Karpas-422 (cell line): ENCODE results near the gene SNED1. TPM values are rescaled to one million over a fixed set of nuclear protein-coding genes. Genes with fewer than 3 reads are reported as not detected.

Source experiments
- DNase-seq: peaks from one replicate; pipeline ENCODE4 v3.0.0-alpha.2; 2015
- H2AFZ ChIP-seq: fragments of 200-600 bp; sonication (generic); 2 replicates; pipeline ENCODE4 v1.6.1; 2014; ENCODE audit warnings: antibody characterized with exemption, low read length, mixed read lengths
- H3K27ac ChIP-seq: fragments of 200-600 bp; sonication (generic); 2 replicates; pipeline ENCODE4 v1.5.1; 2014; ENCODE audit warnings: mild to moderate bottlenecking, low read length, moderate library complexity
- H3K27me3 ChIP-seq: fragments of 200-600 bp; sonication (generic); 2 replicates; pipeline ENCODE4 v1.6.1; 2014; ENCODE audit warnings: low read length, mixed read lengths
- H3K36me3 ChIP-seq: fragments of 200-600 bp; sonication (generic); 2 replicates; pipeline ENCODE4 v1.6.1; 2014; ENCODE audit warnings: low read length, mixed read lengths; ENCODE audit not compliant: insufficient read depth
- H3K4me1 ChIP-seq: fragments of 200-600 bp; sonication (generic); 2 replicates; pipeline ENCODE4 v1.6.1; 2014; ENCODE audit warnings: mild to moderate bottlenecking, low read length, mixed read lengths
- H3K4me2 ChIP-seq: fragments of 200-600 bp; sonication (generic); 2 replicates; pipeline ENCODE4 v1.6.1; 2014; ENCODE audit warnings: low read length, low read depth, mild to moderate bottlenecking; ENCODE audit not compliant: poor library complexity, severe bottlenecking
- H3K4me3 ChIP-seq: fragments of 200-600 bp; sonication (generic); 2 replicates; pipeline ENCODE4 v1.5.1; 2014; ENCODE audit warnings: mild to moderate bottlenecking, antibody characterized with exemption, low read length, mixed read lengths
- H3K79me2 ChIP-seq: fragments of 200-600 bp; sonication (generic); 2 replicates; pipeline ENCODE4 v1.6.1; 2014; ENCODE audit warnings: mild to moderate bottlenecking, low read length, mixed read lengths
- H3K9ac ChIP-seq: fragments of 200-600 bp; sonication (generic); 2 replicates; pipeline ENCODE4 v1.6.0; 2014; ENCODE audit warnings: low read length
- H3K9me2 ChIP-seq: fragments of 200-600 bp; sonication (generic), shearing (Covaris generic); replicated peaks from 2 replicates; pipeline ENCODE4 v1.6.0; 2014; ENCODE audit warnings: mild to moderate bottlenecking, low read length, moderate library complexity; ENCODE audit not compliant: insufficient read depth
- H3K9me3 ChIP-seq: fragments of 300-700, 200-600 bp; sonication (generic); 2 replicates; pipeline ENCODE4 v1.6.1; 2014; ENCODE audit warnings: low read length, mixed read lengths
- H4K20me1 ChIP-seq: fragments of 200-600 bp; sonication (generic); 2 replicates; pipeline ENCODE4 v1.6.1; 2014; ENCODE audit warnings: mild to moderate bottlenecking, antibody characterized with exemption, low read length, low read depth; ENCODE audit not compliant: insufficient read depth
- total RNA-seq: library from RNA; depleted of rRNA; stranded (reverse); fragments of >200 nt; shearing (Covaris generic); gene quantifications from 2 replicates; pipeline ENCODE4 v1.2.3, GENCODE V29; 2014; ENCODE audit warnings: low replicate concordance

The SNED1 gene
- total RNA-seq, 1 experiment from 2014 or later = 1.9 TPM

- H3K4me3 ChIP-seq = no peak overlapping the region
- H3K4me1 ChIP-seq = no peaks in the 10 kb centered on the region
Measured at GRCh38 chr2:241083091-241083415, 84.6 kb downstream of the SNED1 start.

DNA sequence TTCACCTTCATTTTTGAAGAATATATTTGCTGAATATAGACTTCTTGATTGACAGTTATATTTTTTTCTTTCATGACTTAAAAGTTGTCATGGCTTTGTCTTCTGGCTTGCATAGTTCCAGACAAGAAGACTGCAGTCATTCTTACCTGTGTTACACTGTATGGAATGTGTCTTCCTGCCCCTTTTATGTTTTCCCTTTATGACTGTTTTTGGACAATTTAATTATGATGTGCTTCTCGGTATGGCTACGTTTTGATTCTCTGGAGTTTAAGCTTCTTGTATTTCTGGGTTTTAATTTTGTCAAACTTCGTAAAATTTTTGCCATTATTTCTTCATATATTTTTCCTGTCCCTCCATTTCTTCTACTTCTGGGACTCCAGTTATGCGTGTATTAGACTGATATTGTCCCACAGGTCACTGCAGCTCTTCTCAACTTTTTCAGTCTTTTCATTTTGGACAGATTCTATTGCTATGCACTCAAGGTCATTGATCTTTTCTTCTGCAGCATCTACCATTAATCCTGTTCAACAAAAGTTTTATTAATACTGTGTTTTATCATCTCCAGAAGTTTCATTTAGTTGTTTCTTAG is 86.5 kb downstream of the SNED1 start:
- Histone ChIP-seq H3K27me3 (no peaks in the 10 kb centered on the region), H3K36me3 (peaks cover 30% of the 10 kb centered on the region), H3K9me3 (no peaks in the 10 kb centered on the region), H3K79me2 (no peaks in the 10 kb centered on the region), H4K20me1 (no peaks in the 10 kb centered on the region), H3K27ac (no peak overlapping the region), H3K9ac (no peak overlapping the region), H3K4me3 (no peak overlapping the region), H3K9me2 (no peaks in the 10 kb centered on the region), H3K4me1 (no peaks in the 10 kb centered on the region), H2AFZ (no peak overlapping the region), H3K4me2 (no peak overlapping the region)
- no peak for DNase-seq

More at GRCh38 chr2:241083091-241083415, 84.6 kb downstream of the SNED1 start:
- Histone ChIP-seq H3K9me3 (no peaks in the 10 kb centered on the region), H2AFZ (no peak overlapping the region), H3K27ac (no peak overlapping the region), H3K9me2 (no peaks in the 10 kb centered on the region), H3K36me3 (peaks cover 15% of the 10 kb centered on the region; the same call in 1 of the 2 replicates), H4K20me1 (no peaks in the 10 kb centered on the region), H3K4me2 (no peak overlapping the region), H3K27me3 (no peaks in the 10 kb centered on the region), H3K9ac (no peak overlapping the region), H3K79me2 (no peaks in the 10 kb centered on the region)
- no peak for DNase-seq

- Histone ChIP-seq H3K9ac (no peak overlapping the region), H3K9me2 (no peaks in the 10 kb centered on the region), H3K79me2 (no peaks in the 10 kb centered on the region), H3K4me3 (no peak overlapping the region), H3K27ac (no peak overlapping the region), H3K36me3 (peaks cover 30% of the 10 kb centered on the region), H4K20me1 (peaks cover 12% of the 10 kb centered on the region; the same call in 1 of the 2 replicates), H3K27me3 (no peaks in the 10 kb centered on the region), H3K4me1 (no peaks in the 10 kb centered on the region), H3K4me2 (no peak overlapping the region), H2AFZ (no peak overlapping the region), H3K9me3 (no peaks in the 10 kb centered on the region)
- DNase-seq = no peak
Measured at GRCh38 chr2:241087420-241088268, 89.2 kb downstream of the SNED1 start.

DNA sequence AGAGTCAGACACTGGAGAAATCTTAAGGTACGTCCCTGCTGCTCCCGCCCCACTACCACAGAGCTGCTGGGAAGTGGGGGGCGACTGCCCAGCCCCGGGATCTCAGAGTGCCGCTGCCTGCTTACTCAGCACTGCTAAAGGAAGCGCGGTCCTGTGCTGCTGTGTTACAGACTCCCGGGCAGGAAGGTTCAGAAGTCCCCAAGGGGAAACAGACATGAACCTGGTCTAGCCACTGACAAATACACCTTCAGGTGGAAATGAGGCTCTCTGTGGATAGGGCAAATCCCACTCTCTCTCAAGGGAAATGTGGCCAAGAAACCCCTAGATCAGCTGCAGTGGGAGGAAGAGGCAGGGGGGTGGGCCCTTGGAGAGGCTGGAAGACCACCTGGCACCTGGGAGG is 90.0 kb downstream of the SNED1 start:
- Histone ChIP-seq H3K79me2 (no peaks in the 10 kb centered on the region), H3K9me2 (no peaks in the 10 kb centered on the region), H4K20me1 (peaks cover 12% of the 10 kb centered on the region; the same call in 1 of the 2 replicates), H3K4me2 (no peak overlapping the region), H3K36me3 (peaks cover 30% of the 10 kb centered on the region), H2AFZ (no peak overlapping the region), H3K27me3 (no peaks in the 10 kb centered on the region), H3K9ac (no peak overlapping the region), H3K4me1 (no peaks in the 10 kb centered on the region), H3K9me3 (no peaks in the 10 kb centered on the region), H3K27ac (no peak overlapping the region), H3K4me3 (no peak overlapping the region)
- DNase-seq = no peak

DNA sequence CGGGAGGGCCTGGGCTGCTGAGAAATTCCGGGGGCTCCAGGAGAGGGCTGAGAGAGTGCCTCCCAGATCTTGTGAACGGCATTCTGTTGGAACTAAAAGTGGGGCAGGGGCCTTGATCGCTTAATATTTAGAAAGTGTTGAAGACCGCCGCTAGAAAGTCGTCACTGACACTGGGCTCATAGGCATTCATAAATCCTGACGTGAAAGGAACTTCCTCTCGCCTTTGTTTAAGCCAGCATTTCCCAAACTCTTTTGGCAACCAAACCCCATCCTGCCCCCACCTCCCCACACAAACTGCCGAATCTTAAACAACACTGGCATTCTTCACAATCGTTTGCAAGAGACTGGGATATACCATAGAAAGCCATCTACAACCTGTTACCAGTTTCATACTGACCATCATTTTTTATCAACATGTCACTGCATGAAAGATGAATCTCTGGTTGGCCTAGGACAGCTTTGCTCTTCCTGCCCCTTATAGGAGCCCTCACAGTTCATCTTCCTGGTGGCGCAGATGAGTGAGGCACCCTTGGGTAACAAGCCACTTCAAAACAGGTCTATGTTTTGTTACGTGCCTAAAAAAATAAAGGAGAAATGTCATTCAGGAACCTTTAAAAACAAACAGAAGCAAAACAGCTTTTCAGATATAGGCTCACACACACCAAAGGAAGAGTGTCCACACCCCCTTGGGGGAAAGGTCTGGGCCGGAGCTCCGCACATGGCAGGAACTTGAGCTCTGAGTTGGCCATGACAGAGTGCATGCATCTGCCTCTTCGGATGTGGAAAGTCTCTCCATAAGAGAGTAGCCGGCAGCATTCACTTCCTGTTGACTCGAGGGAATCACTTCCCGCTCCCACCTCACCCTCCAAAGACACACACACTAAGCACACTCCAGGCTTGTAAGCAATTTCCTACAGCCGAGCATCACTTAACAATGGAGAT is 90.6 kb downstream of the SNED1 start:
- Histone ChIP-seq H3K9me3 (no peaks in the 10 kb centered on the region), H2AFZ (no peak overlapping the region), H3K4me1 (no peaks in the 10 kb centered on the region), H3K4me3 (no peak overlapping the region), H3K27me3 (no peaks in the 10 kb centered on the region), H3K9ac (no peak overlapping the region), H3K9me2 (no peaks in the 10 kb centered on the region), H3K4me2 (no peak overlapping the region), H3K27ac (no peak overlapping the region), H3K36me3 (peaks cover 30% of the 10 kb centered on the region), H3K79me2 (no peaks in the 10 kb centered on the region), H4K20me1 (peaks cover 12% of the 10 kb centered on the region; the same call in 1 of the 2 replicates)
- no peak for DNase-seq

- no peak overlapping the region for H3K27ac ChIP-seq
- H3K9me2 ChIP-seq = no peaks in the 10 kb centered on the region
- H4K20me1 ChIP-seq = peaks cover 12% of the 10 kb centered on the region; the same call in 1 of the 2 replicates
- H3K36me3 ChIP-seq = peaks cover 40% of the 10 kb centered on the region
- H3K79me2 ChIP-seq = peaks cover 11% of the 10 kb centered on the region
- H3K4me1 ChIP-seq = no peaks in the 10 kb centered on the region
- H3K9ac ChIP-seq = no peak overlapping the region
- DNase-seq = no peak
- no peaks in the 10 kb centered on the region for H3K27me3 ChIP-seq
- H3K4me3 ChIP-seq = no peak overlapping the region
- H3K9me3 ChIP-seq = no peaks in the 10 kb centered on the region
- no peak overlapping the region for H3K4me2 ChIP-seq
- no peak overlapping the region for H2AFZ ChIP-seq
Measured at GRCh38 chr2:241091201-241091600, 92.8 kb downstream of the SNED1 start.

DNA sequence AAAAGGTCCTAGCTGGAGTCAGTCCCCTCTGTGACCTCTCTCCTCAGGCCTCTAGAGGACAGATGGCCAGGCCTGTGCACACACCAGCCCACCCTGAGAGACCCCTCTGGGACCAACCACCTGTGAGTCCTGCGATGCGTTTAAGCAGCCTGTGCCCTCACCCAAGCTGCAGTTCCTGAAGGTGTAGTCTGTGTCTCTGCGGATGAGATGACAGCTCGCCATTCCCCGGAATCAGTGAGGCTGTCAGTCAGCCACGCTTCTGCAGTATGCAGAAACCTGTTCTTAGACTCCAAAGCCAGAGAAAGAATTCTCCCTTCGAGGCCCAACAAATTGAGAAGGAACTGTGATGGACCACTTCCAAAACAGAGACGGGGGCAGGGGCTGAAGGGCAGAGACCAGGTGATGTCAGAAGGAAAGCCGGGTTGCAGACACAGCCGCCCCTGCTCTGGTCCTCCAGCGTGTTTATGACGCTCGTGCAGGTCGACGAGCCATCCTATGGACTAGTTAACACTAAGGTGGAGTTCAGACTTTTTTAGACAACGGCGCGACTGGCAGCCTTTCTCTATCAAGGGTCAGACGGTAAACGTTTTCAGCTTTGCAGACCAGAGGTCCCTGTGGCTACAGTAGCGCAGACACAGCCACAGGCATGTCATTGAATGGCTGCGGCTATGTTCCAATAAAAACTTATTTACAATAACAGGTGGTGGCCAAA is 93.5 kb downstream of the SNED1 start:
- Histone ChIP-seq H4K20me1 (peaks cover 12% of the 10 kb centered on the region; the same call in 1 of the 2 replicates), H2AFZ (no peak overlapping the region), H3K9me2 (no peaks in the 10 kb centered on the region), H3K79me2 (peaks cover 16% of the 10 kb centered on the region), H3K9ac (no peak overlapping the region), H3K4me2 (no peak overlapping the region), H3K27ac (no peak overlapping the region), H3K4me3 (no peak overlapping the region), H3K4me1 (no peaks in the 10 kb centered on the region; the same call in 1 of the 2 replicates), H3K36me3 (peaks cover 39% of the 10 kb centered on the region), H3K27me3 (no peaks in the 10 kb centered on the region), H3K9me3 (no peaks in the 10 kb centered on the region)
- DNase-seq = no peak
